Adipose tissue (tissue), 3 donors: ENCODE results near the gene SMCR8. TPM values are rescaled to one million over a fixed set of nuclear protein-coding genes. Genes with fewer than 3 reads are reported as not detected.
"Not testable (repeated sequence)": the region's sequence is repeated elsewhere in the genome, so short reads cannot be mapped to it uniquely, and the experiment has no call there.

ENCODE experiments used
- H3K27ac ChIP-seq: one replicate; pipeline ENCODE4 v1.5.1; 2013; ENCODE audit warnings: low read depth, low read length
- WGBS, 3 donors: extraction: QIAGEN DNeasy Blood & Tissue Kit; methylation state at CpG; one replicate each; pipeline ENCODE4 v1.1.7; 2013; 5-methylcytosine and 5-hydroxymethylcytosine counted together
- polyA plus RNA-seq, 3 donors: library from polyadenylated mRNA; stranded (reverse); fragments of 200-250 nt; gene quantifications; one replicate each; pipeline ENCODE4 v1.2.3, GENCODE V29; 2013
- donor health status: healthy with polysubstance abuse.
- donor health status: Bipolar disorder and iron deficiency.
- donor health status: healthy.

Gene SMCR8, protein sequence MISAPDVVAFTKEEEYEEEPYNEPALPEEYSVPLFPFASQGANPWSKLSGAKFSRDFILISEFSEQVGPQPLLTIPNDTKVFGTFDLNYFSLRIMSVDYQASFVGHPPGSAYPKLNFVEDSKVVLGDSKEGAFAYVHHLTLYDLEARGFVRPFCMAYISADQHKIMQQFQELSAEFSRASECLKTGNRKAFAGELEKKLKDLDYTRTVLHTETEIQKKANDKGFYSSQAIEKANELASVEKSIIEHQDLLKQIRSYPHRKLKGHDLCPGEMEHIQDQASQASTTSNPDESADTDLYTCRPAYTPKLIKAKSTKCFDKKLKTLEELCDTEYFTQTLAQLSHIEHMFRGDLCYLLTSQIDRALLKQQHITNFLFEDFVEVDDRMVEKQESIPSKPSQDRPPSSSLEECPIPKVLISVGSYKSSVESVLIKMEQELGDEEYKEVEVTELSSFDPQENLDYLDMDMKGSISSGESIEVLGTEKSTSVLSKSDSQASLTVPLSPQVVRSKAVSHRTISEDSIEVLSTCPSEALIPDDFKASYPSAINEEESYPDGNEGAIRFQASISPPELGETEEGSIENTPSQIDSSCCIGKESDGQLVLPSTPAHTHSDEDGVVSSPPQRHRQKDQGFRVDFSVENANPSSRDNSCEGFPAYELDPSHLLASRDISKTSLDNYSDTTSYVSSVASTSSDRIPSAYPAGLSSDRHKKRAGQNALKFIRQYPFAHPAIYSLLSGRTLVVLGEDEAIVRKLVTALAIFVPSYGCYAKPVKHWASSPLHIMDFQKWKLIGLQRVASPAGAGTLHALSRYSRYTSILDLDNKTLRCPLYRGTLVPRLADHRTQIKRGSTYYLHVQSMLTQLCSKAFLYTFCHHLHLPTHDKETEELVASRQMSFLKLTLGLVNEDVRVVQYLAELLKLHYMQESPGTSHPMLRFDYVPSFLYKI
- 1 to 10 TPM; 3.6 to 5.1 (median 3.8) TPM for polyA plus RNA-seq

DNA sequence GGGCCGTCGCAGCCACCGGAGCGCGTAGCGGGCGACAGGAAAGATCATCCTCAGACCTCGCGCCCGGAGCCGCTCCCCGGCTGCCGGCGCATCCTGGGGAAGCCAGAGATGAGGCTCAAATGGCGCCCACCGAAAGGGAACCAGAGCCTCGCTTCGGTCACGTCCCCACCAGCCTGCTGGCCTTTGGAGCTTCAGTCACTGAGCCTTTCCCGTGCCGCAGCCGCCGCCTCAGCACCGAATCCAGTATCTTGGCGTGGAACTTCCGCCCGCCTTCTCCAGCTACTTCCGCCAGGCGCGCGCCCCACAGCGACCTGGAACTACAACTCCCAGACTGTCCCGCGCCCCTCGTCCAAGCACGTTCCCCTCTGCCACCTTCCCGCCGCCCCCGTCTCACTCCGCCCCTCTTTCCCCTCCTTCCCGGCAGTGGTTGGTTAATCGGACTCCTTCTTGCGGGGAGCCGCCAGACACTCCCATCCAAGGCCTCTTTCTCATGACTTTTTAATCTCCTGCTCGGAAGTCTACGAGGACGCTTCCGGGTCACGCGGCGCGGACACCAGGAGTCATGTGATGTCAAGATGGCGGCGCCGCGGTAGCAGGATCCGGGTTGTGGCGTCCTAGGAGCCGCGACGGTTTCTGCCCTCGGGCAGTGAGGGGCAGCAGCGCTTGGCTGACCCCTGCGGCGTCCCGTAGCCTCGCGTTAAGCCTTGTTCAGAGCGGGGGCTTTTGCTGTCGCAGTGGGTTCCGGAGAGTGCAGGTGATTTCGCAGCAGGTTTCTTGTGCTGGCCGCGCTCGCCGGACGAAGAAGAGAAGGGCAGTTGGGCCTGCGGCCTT, at the start of gene SMCR8, which contains the start of gene TOP3A:
Gene SMCR8 (plus strand): TSS at position 563 of the 831 bp plus-strand sequence. CDS start 497 bp downstream, outside the sequence.
Gene TOP3A (minus strand): TSS at position 264 of the 831 bp plus-strand sequence. CDS start 216 bp downstream, at position 48.
- 0 to 1% (median 0%) methylated on average over 69 to 78 of the region's 78 CpGs for WGBS, 3 donors
- H3K27ac ChIP-seq, result peak within 1 kb of the TSS; percentile 83

DNA sequence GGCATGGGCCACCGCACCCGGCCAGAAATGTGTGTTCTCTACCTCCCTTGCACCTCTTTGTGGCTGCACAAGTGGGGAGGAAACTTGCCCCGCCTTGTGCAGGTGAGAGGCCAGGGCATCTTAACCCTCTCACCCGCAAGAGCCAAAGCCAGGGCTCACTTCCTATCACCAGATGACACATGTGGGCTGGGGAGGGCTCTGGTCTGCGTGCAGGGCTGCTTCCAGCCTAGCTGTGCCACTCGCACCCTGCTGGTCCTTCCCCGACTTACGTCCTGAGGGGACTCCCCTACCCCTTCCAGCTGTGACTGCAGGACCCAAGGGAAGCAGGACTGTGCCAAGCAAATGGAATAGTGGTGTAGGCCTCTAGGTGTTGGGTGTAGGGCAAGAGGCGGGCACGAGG, 47.7 kb upstream of the SMCR8 start:
- 80 to 83% (median 82%) methylated on average over 10 of the region's 10 CpGs for WGBS, 3 donors
- H3K27ac ChIP-seq, result no peak overlapping the region

DNA sequence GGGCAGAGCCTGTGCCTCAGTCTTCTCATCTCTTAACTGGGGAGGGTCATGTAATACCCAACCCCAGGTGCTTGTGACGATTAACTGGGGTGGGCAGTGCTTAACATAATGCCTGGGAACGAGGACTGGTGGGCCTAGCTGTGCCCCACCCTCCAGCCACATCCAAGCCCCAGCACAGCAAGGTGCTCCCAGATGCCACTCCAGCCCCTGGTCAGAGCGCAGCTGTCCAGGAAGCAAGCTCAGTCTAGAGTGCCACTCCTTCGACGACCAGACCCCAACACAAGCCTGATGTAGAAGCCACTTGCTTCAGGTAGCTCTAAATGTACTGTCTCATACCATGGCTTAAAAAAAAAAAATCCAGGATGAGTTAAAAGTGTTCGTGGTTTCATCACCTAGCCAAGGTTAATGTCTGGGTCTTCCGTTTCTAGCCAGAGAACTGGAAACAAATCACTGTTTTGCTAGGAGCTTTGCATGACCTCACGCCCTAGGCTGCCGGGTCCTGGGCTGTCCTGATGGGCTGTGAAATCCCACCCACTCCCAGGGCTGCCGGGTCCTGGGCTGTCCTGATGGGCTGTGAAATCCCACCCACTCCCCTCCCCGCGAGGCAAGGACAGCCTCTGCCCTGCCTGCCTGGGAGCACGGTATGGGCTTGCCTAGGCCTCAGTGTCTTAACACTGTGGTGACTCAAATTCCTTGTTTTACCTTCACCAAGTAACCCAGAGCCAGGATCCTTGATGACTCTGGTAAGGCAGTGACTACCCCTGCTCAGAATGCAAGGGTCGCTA, 47.0 kb upstream of the SMCR8 start:
- 55 to 59% (median 55%) methylated on average over 14 of the region's 14 CpGs for WGBS, 3 donors
- no peak overlapping the region for H3K27ac ChIP-seq

DNA sequence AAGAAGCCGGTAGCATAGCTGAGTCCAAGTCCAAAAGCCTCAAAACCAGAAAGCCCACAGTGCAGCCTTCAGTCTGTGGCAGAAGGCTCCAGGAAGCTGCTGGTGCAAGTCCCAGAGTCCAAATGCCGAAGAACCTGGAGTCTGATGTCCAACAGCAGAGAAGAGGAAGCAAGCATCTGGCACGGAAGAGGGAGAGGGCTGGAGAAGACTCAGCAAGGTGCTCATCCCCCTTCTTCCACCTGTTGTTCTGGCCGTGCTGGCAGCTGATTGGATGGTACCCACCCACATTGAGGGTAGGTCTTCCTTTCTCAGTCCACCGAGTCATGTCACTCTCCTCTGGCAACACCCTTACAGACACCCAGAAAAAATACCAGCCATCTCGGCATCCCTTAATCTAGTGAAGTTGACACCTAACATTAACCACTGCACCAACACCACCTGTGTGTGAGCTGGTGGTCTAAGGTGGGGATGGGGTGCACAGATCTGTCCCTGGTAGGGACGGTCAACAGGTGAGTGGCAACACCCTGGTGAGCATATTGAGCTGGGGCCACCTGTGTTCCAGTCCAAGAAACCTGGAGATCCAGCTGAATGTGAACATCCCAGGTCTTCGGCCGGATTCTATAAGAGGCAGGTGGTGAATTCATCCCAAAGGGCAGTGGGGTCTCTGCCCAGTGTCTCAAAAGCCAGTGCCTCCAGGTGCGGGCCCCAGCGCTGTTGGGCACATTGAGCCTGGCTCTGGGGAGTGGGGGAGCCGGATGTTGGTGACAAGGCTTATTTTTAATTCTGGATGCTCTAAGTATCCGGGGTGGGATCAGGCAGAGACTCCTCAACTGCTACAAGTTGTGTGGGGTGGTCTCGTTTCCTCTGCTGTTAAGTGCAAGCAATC, 44.8 kb upstream of the SMCR8 start:
- H3K27ac ChIP-seq, result no peak overlapping the region
- 85 to 88% (median 85%) methylated on average over 14 of the region's 14 CpGs for WGBS, 3 donors

DNA sequence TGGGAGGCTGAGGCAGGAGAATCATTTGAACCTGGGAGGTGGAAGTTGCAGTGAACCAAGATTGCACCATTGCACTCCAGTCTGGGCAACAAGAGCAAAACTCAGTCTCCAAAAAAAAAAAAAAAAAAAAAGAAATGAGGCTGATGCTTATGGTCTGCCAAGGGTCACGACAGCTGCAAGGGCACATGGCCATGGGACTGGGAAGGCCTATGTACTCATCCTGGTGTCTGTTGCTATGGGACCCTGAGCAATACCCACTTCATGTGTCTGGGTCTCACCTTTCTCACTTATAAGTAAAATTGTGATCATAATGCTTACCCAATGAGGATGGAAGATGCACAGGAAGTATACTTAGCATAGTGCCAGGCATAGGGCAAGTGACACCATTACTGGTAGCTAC, 38.0 kb upstream of the SMCR8 start:
- WGBS, 3 donors, result 84 to 92% (median 88%) methylated on average over 1 of the region's 1 CpG
- H3K27ac ChIP-seq, result no peak overlapping the region

DNA sequence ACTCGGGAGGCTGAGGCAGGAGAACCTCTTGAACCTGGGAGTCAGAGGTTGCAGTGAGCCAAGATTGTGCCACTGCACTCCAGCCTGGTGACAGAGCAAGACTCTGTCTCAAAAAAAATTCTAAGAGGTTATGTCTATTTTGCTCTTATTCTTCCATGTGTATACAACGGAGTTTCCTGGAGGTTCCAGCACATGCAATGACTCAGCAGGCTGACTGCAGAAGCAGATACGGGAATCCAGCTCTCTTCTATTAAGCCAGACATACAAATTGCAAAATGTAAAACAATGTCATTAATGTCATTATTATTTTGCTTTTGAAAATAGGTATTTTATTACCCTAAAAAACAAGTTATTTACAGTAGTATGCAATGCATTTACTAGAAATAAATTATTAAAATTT, 36.2 kb upstream of the SMCR8 start:
- WGBS, 3 donors, result 77 to 87% (median 83%) methylated on average over 3 of the region's 3 CpGs
- no peak overlapping the region for H3K27ac ChIP-seq

DNA sequence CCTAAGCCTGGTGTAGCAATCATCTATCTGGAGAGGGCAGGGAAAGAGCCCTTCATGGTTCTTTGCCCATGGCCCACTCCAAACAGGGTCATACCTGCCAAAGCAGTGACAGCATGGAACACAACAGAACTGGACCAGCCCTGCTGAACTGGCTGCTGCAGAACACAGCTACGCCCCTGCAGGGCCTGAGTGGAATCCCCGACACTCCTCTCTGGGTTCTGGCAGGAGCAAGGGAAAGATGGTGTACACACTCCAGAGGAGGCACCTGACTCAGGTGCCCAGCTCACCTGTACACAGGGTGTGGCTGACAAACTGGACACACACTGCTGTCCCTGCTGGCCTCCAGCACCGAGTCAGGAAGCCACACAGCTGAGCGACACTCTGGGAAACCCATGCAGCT, 34.8 kb upstream of the SMCR8 start:
- WGBS, 3 donors, result 92 to 97% (median 95%) methylated on average over 4 of the region's 4 CpGs
- H3K27ac ChIP-seq, result no peak overlapping the region

DNA sequence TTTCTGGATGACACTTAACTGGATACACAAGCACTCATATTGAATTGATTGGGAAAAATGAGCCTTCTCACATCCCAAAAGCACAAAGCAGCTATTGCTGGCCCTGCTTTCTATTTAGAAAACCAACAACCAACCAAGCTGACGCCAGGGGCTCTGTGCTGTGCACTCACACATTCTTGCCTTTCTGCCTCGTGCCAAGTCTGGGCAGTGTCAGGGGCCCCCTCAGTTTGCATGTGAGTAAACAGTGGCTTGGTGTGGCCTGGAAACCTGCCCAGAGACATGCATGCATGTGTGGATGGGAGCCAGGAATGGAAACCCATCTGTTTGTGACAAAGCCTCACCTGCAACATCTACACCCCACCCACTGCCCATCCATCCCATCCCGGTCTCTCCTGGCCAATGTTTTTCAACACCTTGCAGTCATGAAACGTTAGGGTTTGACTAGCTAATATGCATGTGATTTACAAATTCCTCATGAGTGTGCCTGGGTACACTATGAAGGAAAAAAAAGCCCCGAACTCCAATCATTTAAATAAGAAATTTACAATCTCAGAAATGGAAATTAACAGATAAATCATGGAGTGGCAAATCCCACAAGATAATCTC, 34.2 kb upstream of the SMCR8 start:
- WGBS, 3 donors, result 54 to 79% (median 72%) methylated on average over 5 of the region's 5 CpGs
- no peak overlapping the region for H3K27ac ChIP-seq

DNA sequence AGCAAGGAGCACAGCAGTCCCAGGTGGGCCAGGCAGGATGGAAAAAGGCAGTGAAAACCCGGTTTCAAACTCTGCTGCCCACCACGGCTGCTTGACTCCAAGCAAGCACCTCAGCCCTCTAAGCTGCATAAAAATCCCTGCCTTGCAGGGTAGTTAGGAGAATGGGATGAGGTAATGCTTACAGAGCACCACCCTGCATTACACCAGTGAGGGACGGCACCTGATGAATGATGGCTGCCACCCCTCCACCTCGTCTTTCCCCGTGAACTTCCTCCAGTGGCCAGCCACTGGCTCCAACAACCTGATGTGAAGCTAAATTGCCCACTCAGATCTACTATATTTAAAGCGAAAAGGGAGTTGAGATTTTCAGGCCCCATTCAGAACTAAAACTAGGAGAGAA, 33.3 kb upstream of the SMCR8 start:
- WGBS, 3 donors, result 87 to 92% (median 92%) methylated on average over 6 of the region's 6 CpGs

DNA sequence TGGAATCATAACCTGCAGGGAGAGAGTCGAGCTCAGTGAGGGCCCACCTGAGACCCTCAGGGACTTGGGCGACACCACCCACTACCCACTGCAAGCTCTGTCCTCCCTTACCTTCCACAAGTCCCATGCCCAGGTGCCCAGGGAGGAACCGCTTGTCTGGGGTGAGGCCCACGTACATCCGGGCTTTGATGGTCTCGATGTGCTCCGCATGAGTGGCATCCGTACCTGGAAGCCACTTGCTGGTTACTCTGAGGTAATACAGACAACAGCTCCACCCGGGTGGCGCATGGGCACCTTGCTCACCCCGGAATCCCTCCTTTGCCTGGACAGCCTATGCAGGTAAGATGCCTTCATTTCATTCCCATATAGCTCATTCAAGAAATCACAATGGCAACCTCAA, 29.8 kb upstream of the SMCR8 start:
- H3K27ac ChIP-seq, result no peak overlapping the region
- WGBS, 3 donors, result 90 to 97% (median 95%) methylated on average over 11 of the region's 11 CpGs

More for the DNA sequence above, 33.3 kb upstream of the SMCR8 start:
- no peak overlapping the region for H3K27ac ChIP-seq

DNA sequence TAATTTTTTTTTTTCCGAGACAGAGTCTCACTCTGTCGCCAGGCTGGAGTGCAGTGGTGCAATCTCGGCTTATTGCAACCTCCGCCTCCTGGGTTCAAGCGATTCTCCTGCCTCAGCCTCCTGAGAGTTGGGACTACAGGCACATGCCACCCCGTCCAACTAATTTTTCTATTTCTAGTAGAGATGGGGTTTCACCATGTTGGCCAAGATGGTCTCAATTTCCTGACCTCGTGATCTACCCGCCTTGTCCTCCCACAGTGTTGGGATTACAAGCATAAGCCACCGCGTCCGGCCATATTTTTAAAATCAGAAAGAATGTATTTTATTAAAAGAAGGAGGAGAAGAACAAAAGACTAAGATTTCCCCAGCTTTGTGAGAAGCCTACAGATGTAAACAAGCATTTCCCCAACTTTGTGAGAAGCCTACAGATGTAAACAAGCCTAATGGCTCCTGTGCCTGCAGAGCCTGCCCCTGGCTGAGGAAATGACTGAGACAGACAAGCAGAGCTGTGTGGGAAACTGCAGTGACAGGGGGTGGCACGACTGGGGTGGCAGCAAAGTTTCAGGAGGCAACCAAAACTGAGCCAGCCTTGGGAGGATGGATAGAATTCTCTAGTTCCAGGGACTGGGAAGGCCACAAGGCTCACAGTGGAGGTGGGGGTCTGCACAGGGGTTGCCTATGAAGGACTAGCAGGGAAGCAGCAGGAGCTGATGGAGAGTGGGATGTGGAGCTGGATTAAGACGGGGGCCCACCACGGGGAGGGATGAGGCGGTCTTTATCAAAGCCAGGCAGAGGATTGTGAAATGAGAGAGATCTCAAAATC, 23.2 kb upstream of the SMCR8 start:
- WGBS, 3 donors, result 89 to 95% (median 89%) methylated on average over 15 of the region's 15 CpGs
- no peak overlapping the region for H3K27ac ChIP-seq

DNA sequence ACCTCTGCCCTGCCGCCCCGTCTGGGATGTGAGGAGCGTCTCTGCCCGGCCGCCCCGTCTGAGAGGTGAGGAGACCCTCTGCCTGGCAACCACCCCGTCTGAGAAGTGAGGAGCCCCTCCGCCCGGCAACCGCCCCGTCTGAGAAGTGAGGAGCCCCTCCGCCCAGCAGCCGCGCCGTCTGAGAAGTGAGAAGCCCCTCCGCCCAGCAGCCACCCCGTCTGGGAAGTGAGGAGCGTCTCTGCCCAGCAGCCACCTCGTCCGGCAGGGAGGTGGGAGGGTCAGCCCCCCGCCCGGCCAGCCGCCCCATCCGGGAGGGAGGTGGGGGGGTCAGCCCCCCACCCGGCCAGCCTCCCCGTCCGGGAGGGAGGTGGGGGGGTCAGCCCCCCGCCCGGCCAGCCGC, 17.0 kb upstream of the SMCR8 start:
- not testable (repeated sequence) for H3K27ac ChIP-seq
- WGBS, 3 donors, result 92 to 100% methylated on average over 8 to 24 of the region's 30 CpGs; no CpG with 5 or more reads in 1 of the 3 donors

DNA sequence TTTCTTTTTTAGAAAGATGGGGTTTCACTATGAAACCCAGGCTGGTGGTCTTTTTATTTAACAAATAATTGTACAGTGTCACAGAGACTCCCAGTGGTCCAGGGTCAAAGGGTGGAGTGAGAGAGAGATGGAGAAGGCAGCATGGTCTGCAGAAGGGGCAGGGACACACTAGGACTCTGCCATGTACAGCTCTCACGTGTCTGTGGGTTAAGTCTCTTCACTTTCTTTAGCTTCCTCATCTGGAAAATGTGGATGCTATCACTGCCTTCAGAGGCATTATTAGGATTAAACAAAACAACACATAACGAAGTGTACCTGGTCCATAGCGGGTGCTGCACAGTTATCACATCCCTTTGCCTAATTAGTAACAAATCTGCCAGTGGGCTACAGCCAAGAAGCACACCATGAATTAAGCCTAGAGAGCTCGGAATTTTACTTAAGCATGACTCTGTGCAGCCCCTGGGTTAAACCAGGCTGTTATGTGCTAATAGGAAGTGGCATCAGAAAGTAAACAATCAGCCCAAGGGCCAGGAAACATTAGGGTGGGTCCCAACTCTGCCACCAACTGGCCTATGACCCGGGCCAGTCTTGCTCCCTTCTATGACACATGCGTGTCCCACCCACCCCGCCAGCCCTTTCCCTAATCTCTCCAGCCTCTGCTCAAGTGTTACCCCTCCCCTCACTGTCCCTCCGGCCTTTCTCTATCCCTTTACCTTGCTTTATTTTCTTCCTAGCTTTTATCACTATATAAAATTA, 14.2 kb upstream of the SMCR8 start:
- no peak overlapping the region for H3K27ac ChIP-seq
- WGBS, 3 donors, result 67 to 88% (median 70%) methylated on average over 8 of the region's 8 CpGs

DNA sequence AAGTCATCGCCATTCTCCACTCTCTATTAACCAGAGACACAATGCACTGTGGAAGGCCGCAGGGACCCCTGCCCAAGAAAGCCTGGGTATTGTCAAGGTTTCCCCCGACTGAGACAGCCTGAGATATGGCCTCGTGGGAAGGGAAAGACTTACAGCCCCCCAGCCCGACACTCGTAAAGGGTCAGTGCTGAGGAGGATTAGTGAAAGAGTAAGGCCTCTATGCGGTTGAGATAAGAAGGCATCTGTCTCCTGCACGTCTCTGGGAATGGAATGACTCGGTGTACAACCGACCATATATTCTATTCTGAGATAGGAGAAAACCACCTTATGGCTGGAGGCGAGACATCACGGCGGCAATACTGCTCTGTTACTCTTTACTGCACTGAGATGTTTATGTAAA, 11.9 kb upstream of the SMCR8 start:
- H3K27ac ChIP-seq, result not testable (repeated sequence)
- 82 to 87% (median 86%) methylated on average over 13 of the region's 13 CpGs for WGBS, 3 donors

DNA sequence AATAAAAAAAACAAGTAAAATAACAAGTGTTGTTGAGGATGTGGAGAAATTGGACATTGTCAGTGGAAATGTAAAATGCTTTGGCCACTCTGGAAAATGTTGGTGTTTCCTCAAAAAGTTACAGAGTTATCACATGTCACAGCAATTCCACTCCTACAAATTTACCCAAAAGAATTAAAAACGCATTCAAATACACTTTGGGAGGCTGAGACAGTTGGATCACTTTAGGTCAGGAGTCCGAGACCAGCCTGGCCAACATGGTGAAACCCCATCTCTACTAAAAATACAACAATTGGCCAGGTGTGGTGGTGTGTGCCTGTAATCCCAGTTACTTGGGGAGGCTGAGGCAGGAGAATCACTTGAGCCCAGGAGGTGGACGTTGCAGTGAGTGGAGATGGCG, 5.9 kb upstream of the SMCR8 start:
- WGBS, 3 donors, result 93 to 96% (median 96%) methylated on average over 4 of the region's 4 CpGs
- no peak overlapping the region for H3K27ac ChIP-seq
